Frontal cortex (tissue), 4 donors: ENCODE results near the gene VPS9D1. TPM values are rescaled to one million over a fixed set of nuclear protein-coding genes. Genes with fewer than 3 reads are reported as not detected.

ENCODE experiments used
- DNase-seq, 2 donors: peaks; one replicate each; pipeline ENCODE4 v3.0.0; 2012; ENCODE audit warnings: low spot score in 2 of 2
- FAIRE-seq: peaks from 2 replicates; lab custom pipeline; 2012; peaks lifted over from hg19 to GRCh38; lab: Jason Lieb, UNC
- total RNA-seq: library from RNA; depleted of rRNA; stranded (reverse); fragments of >200 nt; gene quantifications from one replicate; pipeline ENCODE4 v1.2.3, GENCODE V29; 2014
- donor health status: control.
- donor health status: control.
- donor health status: control.

Gene VPS9D1
- total RNA-seq, 1 donor from 2014 or later = 7.7 TPM

GRCh38 chr16:89733792-89734191 lies 13.1 kb upstream of the VPS9D1 start:
- FAIRE-seq (no peak), DNase-seq (no peak)

- no peak for FAIRE-seq
Observed at GRCh38 chr16:89733322-89733721, 12.6 kb upstream of the VPS9D1 start.

GRCh38 chr16:89732918-89733242 lies 12.2 kb upstream of the VPS9D1 start:
- FAIRE-seq = no peak
- no peak for DNase-seq

More at GRCh38 chr16:89733322-89733721, 12.6 kb upstream of the VPS9D1 start:
- DNase-seq = no peak

GRCh38 chr16:89732142-89732917 lies 11.6 kb upstream of the VPS9D1 start:
- FAIRE-seq = no peak
- no peak for DNase-seq

- FAIRE-seq (no peak), DNase-seq (no peak)
Observed at GRCh38 chr16:89730610-89731234, 10.0 kb upstream of the VPS9D1 start.

- DNase-seq = no peak
- FAIRE-seq = no peak
Observed at GRCh38 chr16:89729863-89730593, 9.3 kb upstream of the VPS9D1 start.

- DNase-seq = no peak
- no peak for FAIRE-seq
Observed at GRCh38 chr16:89729293-89729692, 8.6 kb upstream of the VPS9D1 start.

- FAIRE-seq = no peak
Observed at GRCh38 chr16:89727406-89728120, 6.9 kb upstream of the VPS9D1 start.

GRCh38 chr16:89723279-89724250 lies 2.9 kb upstream of the VPS9D1 start:
- FAIRE-seq (peak; percentile 66), DNase-seq (peak; percentile 58 to 68)

More at GRCh38 chr16:89727406-89728120, 6.9 kb upstream of the VPS9D1 start:
- DNase-seq = no peak

- DNase-seq (no peak), FAIRE-seq (no peak)
Observed at GRCh38 chr16:89722392-89723278, 1.9 kb upstream of the VPS9D1 start.

GRCh38 chr16:89721546-89722391 lies 1.1 kb upstream of the VPS9D1 start:
- FAIRE-seq = no peak
- peak in 1 of 2 donors; percentile 47 for DNase-seq

- no peak for DNase-seq
- FAIRE-seq = no peak
Observed at GRCh38 chr16:89720551-89720812, 216 bp downstream of the VPS9D1 start.

GRCh38 chr16:89717688-89718505 lies 2.8 kb downstream of the VPS9D1 start:
- no peak for FAIRE-seq
- DNase-seq = no peak

GRCh38 chr16:89716916-89717687 lies 3.6 kb downstream of the VPS9D1 start:
- no peak for FAIRE-seq

GRCh38 chr16:89716493-89716892 lies 4.2 kb downstream of the VPS9D1 start:
- FAIRE-seq = no peak
- DNase-seq = no peak

More at GRCh38 chr16:89716916-89717687, 3.6 kb downstream of the VPS9D1 start:
- no peak for DNase-seq

- FAIRE-seq (no peak), DNase-seq (no peak)
Observed at GRCh38 chr16:89712274-89712781, 8.4 kb downstream of the VPS9D1 start.
